SJCRH30 (cell line): ENCODE data around the gene CERT1. TPM values are rescaled to one million over a fixed set of nuclear protein-coding genes. Genes with fewer than 3 reads are reported as not detected.
"Not testable (repeated sequence)": the region's sequence is repeated elsewhere in the genome, so short reads cannot be mapped to it uniquely, and the experiment has no call there.

Source experiments
- DNase-seq, 2 experiments: peaks; one replicate each; pipeline ENCODE4 v3.0.0-alpha.2; 2015 to 2020
- H3K27ac ChIP-seq: fragments of 250-450 bp; sonication (Bioruptor Pico); 2 replicates; pipeline ENCODE4 v1.5.1; 2020; ENCODE audit warnings: mild to moderate bottlenecking, moderate library complexity
- H3K27me3 ChIP-seq: fragments of 250-450 bp; sonication (Bioruptor Pico); 2 replicates; pipeline ENCODE4 v1.5.1; 2020; ENCODE audit warnings: mild to moderate bottlenecking, moderate library complexity
- H3K36me3 ChIP-seq: fragments of 250-450 bp; sonication (Bioruptor Pico); 2 replicates; pipeline ENCODE4 v1.5.1; 2020; ENCODE audit warnings: mild to moderate bottlenecking, moderate library complexity
- H3K4me1 ChIP-seq: fragments of 250-450 bp; sonication (Bioruptor Pico); 2 replicates; pipeline ENCODE4 v1.5.1; 2020; ENCODE audit warnings: mild to moderate bottlenecking, moderate library complexity
- H3K4me3 ChIP-seq: fragments of 250-450 bp; sonication (Bioruptor Pico); 2 replicates; pipeline ENCODE4 v1.5.1; 2020; ENCODE audit warnings: mild to moderate bottlenecking, moderate library complexity
- H3K9me3 ChIP-seq: fragments of 250-450 bp; sonication (Bioruptor Pico); replicated peaks from 2 replicates; pipeline ENCODE4 v1.5.1; 2020; ENCODE audit warnings: mild to moderate bottlenecking, moderate library complexity
- total RNA-seq: library from RNA; depleted of rRNA; stranded (reverse); fragments of >200 nt; shearing (Covaris generic); gene quantifications from 2 replicates; pipeline ENCODE4 v1.2.3, GENCODE V29; 2014; rRNA removed

Gene CERT1
- total RNA-seq = 24.7 and 28.8 TPM in 2 replicates

GRCh38 chr5:75511435-75512382 is at the start of gene CERT1, which contains the start of gene POLK:
TSS of gene CERT1 (minus strand) at chr5:75511629. CDS start at chr5:75511207, 422 bp downstream.
TSS of gene POLK (plus strand) at chr5:75511891.
- DNase-seq = peak; percentile 99
- Histone ChIP-seq H3K27ac (peak within 1 kb of the TSS; percentile 76), H3K36me3 (no peaks in the 10 kb centered on the region), H3K9me3 (no peaks in the 10 kb centered on the region), H3K4me3 (peak within 1 kb of the TSS; percentile 73), H3K27me3 (no peaks in the 10 kb centered on the region), H3K4me1 (peaks cover 7% of the 10 kb centered on the region)

GRCh38 chr5:75560655-75561054 is 49.2 kb upstream of the CERT1 start:
- DNase-seq, H3K9me3 ChIP-seq, H3K4me1 ChIP-seq, H3K36me3 ChIP-seq, H3K4me3 ChIP-seq, H3K27ac ChIP-seq, H3K27me3 ChIP-seq: not testable (repeated sequence)

GRCh38 chr5:75558981-75559632 is 47.7 kb upstream of the CERT1 start:
- Histone ChIP-seq H3K4me1 (no peaks in the 10 kb centered on the region), H3K4me3 (no peak overlapping the region)

GRCh38 chr5:75558221-75558620 is 46.8 kb upstream of the CERT1 start:
- Histone ChIP-seq H3K4me1 (no peaks in the 10 kb centered on the region), H3K36me3 (peaks cover 8% of the 10 kb centered on the region), H3K4me3 (no peak overlapping the region), H3K27me3 (no peaks in the 10 kb centered on the region), H3K27ac (no peak overlapping the region), H3K9me3 (peaks cover 6% of the 10 kb centered on the region; the same call in 1 of the 2 replicates)
- no peak for DNase-seq

More at GRCh38 chr5:75558981-75559632, 47.7 kb upstream of the CERT1 start:
- Histone ChIP-seq H3K27me3 (no peaks in the 10 kb centered on the region), H3K27ac (no peak overlapping the region), H3K36me3 (peaks cover 2% of the 10 kb centered on the region), H3K9me3 (peaks cover 6% of the 10 kb centered on the region; the same call in 1 of the 2 replicates)
- DNase-seq = no peak

- Histone ChIP-seq H3K9me3 (no peaks in the 10 kb centered on the region), H3K27me3 (no peaks in the 10 kb centered on the region), H3K4me3 (no peak overlapping the region), H3K36me3 (peaks cover 17% of the 10 kb centered on the region), H3K4me1 (no peaks in the 10 kb centered on the region), H3K27ac (no peak overlapping the region)
- no peak for DNase-seq
Observed at GRCh38 chr5:75553358-75553757, 41.9 kb upstream of the CERT1 start.

GRCh38 chr5:75552764-75553163 is 41.3 kb upstream of the CERT1 start:
- peaks cover 17% of the 10 kb centered on the region for H3K36me3 ChIP-seq
- no peaks in the 10 kb centered on the region for H3K4me1 ChIP-seq
- H3K4me3 ChIP-seq = no peak overlapping the region
- no peaks in the 10 kb centered on the region for H3K9me3 ChIP-seq
- no peak overlapping the region for H3K27ac ChIP-seq
- no peaks in the 10 kb centered on the region for H3K27me3 ChIP-seq
- no peak for DNase-seq

GRCh38 chr5:75551471-75551870 is 40.0 kb upstream of the CERT1 start:
- Histone ChIP-seq H3K4me3 (no peak overlapping the region), H3K36me3 (peaks cover 17% of the 10 kb centered on the region), H3K9me3 (no peaks in the 10 kb centered on the region), H3K27me3 (no peaks in the 10 kb centered on the region), H3K27ac (no peak overlapping the region), H3K4me1 (no peaks in the 10 kb centered on the region)
- DNase-seq = no peak

GRCh38 chr5:75550597-75550996 is 39.2 kb upstream of the CERT1 start:
- H3K36me3 ChIP-seq = peaks cover 17% of the 10 kb centered on the region
- H3K4me3 ChIP-seq = no peak overlapping the region
- no peaks in the 10 kb centered on the region for H3K27me3 ChIP-seq
- no peak overlapping the region for H3K27ac ChIP-seq
- no peaks in the 10 kb centered on the region for H3K4me1 ChIP-seq
- no peak for DNase-seq
- no peaks in the 10 kb centered on the region for H3K9me3 ChIP-seq

GRCh38 chr5:75547812-75548211 is 36.4 kb upstream of the CERT1 start:
- no peaks in the 10 kb centered on the region for H3K27me3 ChIP-seq
- no peak for DNase-seq
- H3K4me1 ChIP-seq = no peaks in the 10 kb centered on the region
- no peaks in the 10 kb centered on the region for H3K9me3 ChIP-seq
- H3K36me3 ChIP-seq = peaks cover 11% of the 10 kb centered on the region
- no peak overlapping the region for H3K4me3 ChIP-seq
- no peak overlapping the region for H3K27ac ChIP-seq

GRCh38 chr5:75546830-75547229 is 35.4 kb upstream of the CERT1 start:
- H3K27me3 ChIP-seq = no peaks in the 10 kb centered on the region
- H3K9me3 ChIP-seq = no peaks in the 10 kb centered on the region; the same call in 1 of the 2 replicates
- H3K4me1 ChIP-seq = no peaks in the 10 kb centered on the region
- peaks cover 4% of the 10 kb centered on the region; the same call in 1 of the 2 replicates for H3K36me3 ChIP-seq
- H3K4me3 ChIP-seq = no peak overlapping the region
- no peak overlapping the region for H3K27ac ChIP-seq
- DNase-seq = no peak

GRCh38 chr5:75545131-75545530 is 33.7 kb upstream of the CERT1 start:
- Histone ChIP-seq H3K27ac (no peak overlapping the region), H3K9me3 (no peaks in the 10 kb centered on the region; the same call in 1 of the 2 replicates), H3K4me1 (no peaks in the 10 kb centered on the region), H3K36me3 (peaks cover 7% of the 10 kb centered on the region; the same call in 1 of the 2 replicates), H3K27me3 (no peaks in the 10 kb centered on the region), H3K4me3 (no peak overlapping the region)
- no peak for DNase-seq

GRCh38 chr5:75538211-75538610 is 26.8 kb upstream of the CERT1 start:
- Histone ChIP-seq H3K4me1 (no peaks in the 10 kb centered on the region), H3K27ac (no peak overlapping the region), H3K36me3 (peaks cover 2% of the 10 kb centered on the region; the same call in 1 of the 2 replicates), H3K9me3 (peaks cover 9% of the 10 kb centered on the region; the same call in 1 of the 2 replicates), H3K27me3 (no peaks in the 10 kb centered on the region), H3K4me3 (no peak overlapping the region)
- DNase-seq = no peak

- no peaks in the 10 kb centered on the region for H3K4me1 ChIP-seq
- peaks cover 10% of the 10 kb centered on the region; the same call in 1 of the 2 replicates for H3K9me3 ChIP-seq
- H3K36me3 ChIP-seq = peaks cover 2% of the 10 kb centered on the region; the same call in 1 of the 2 replicates
- no peaks in the 10 kb centered on the region for H3K27me3 ChIP-seq
- H3K4me3 ChIP-seq = no peak overlapping the region
- H3K27ac ChIP-seq = no peak overlapping the region
- DNase-seq = no peak
Observed at GRCh38 chr5:75536694-75537360, 25.4 kb upstream of the CERT1 start.

GRCh38 chr5:75536147-75536546 is 24.7 kb upstream of the CERT1 start:
- no peak for DNase-seq
- Histone ChIP-seq H3K9me3 (peaks cover 10% of the 10 kb centered on the region; the same call in 1 of the 2 replicates), H3K36me3 (no peaks in the 10 kb centered on the region; the same call in 1 of the 2 replicates), H3K27ac (no peak overlapping the region), H3K4me3 (no peak overlapping the region), H3K4me1 (no peaks in the 10 kb centered on the region), H3K27me3 (no peaks in the 10 kb centered on the region)
